ENCODE data around the gene PDLIM3.
"Not testable (repeated sequence)": the region's sequence is repeated elsewhere in the genome, so short reads cannot be mapped to it uniquely, and the experiment has no call there.

The PDLIM3 gene

DNA sequence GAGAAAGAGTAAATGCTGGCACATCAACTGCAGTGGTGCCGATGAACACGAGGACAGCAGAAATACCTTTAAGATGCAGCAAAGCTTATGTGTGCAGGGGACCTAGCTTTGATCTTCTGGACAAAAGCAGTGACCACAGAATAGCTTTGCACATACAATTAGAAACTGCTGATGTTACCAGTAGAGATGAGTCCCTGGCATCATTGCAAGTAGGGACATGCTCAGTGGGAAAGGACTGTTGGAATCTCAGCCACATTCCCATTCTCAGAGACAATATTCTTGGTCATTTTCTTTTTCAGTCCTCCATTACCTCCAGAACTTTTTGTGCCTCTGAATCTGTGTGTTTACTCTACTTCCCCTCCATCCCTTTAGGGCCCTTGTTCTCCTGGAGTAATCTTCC, 16.9 kb upstream of the PDLIM3 start:
- DNase-seq = no peak

DNA sequence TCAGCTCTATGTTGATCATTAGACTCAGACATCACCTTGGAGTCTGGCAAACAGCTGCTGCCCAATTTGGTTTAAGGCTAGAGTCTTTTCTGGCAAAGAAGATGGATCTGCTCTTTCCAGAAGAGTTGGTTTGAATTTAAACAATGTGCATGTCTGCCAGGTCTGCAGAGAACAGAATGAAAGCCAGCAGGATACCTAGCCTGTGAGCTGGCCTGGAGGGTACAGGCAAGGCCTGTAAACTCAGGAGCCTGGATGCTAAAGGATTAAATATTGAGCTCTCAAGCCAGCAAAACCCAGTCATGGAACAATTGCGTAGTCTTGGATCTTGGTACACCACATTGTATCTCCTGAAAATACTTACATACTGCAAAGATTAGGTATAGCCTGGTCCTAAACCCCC, 15.6 kb upstream of the PDLIM3 start:
- no peak for DNase-seq

DNA sequence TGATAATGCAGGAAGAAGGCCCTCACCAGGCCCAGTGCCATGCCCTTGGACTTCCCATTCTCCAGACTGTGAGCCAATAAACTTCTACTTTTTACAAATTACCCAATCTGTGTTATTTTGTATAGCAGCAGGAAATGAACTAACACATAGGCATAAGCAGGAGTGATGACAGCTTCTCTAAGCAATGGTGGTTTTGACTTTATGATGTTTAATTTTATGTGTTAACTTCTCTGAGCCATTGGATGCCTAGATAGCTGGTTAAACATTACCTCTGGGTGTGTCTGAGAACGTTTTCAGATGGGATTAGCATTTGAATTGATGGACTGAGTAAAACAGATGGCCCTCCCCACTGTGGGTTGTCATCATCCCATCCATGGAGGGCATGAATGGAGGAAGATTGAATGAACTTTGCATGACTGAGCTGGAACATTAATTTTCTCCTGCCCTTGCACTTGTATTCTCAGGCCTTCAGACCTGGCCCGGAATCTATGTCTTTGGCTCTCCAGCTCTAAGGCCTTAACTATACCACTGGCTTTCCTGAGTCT, 13.9 kb upstream of the PDLIM3 start:
- no peak for DNase-seq

DNA sequence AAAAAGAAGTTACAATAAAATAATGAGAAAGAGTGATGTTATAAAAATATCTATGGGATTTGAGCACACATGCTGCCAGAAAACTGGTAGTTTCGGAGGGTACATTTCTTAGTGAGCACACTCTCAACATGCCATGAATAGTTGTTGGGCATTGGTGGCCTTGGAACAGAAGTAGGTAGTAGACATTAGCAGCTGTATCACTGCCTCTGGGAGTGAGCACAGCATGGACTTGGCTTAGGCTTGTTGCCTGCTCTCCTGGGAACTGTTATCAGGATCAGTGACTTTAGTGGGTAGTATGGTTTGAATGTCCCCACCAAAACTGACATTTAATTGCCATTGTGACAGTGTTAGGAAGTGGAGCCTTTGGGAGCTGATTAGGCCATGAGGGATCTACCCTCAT, 13.3 kb upstream of the PDLIM3 start:
- no peak for DNase-seq

DNA sequence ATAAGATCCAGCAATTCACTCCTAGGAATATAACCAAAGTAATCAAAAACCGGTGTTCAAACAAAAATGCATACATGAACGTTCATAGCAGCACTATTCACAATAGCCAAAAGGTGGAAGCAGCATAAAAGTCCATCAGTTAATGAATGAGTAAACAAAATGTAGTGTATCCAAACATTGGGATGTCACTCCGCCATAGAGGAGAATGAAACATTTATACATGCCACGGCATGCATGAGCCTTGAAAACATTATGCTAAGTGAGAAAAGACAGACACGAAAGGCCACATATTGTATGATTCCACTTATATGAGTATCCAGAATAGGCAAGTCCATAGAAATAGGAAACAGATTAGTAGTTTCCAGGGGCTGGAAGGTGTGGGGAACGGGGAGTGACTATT, 11.0 kb upstream of the PDLIM3 start:
- DNase-seq = no peak

DNA sequence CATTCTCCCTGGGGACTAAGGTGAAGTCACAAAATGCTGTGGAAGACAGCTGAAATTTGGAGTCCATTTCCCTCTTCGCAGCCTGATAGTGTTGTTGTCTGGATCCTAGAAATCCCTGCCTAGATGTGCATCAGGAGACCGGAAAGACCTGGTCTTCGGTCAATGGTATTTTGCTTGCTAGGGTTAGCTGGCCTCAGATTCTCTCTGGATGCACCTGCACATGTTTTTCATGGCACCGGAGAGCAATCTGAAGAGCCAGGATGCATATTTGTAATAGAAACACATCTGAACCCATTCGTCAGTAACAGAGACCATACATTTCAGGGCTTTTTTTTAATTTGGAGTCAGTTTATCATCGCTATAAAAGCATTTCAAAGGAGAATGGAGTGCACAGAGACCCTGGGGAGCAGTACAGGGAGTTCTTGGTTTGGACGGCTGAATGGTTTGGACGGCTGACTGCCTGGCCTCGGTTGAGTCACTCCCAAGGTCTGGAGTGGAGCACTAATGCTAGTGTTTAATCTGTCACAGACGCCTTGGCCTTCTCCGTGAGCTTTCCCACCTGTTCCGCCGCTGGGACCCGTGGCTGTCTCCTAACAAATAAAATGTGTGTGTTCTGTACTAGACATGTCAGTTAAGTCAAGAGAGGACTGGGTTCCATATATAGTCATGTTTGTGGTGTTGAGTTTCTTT, 7.5 kb upstream of the PDLIM3 start:
- DNase-seq = no peak

DNA sequence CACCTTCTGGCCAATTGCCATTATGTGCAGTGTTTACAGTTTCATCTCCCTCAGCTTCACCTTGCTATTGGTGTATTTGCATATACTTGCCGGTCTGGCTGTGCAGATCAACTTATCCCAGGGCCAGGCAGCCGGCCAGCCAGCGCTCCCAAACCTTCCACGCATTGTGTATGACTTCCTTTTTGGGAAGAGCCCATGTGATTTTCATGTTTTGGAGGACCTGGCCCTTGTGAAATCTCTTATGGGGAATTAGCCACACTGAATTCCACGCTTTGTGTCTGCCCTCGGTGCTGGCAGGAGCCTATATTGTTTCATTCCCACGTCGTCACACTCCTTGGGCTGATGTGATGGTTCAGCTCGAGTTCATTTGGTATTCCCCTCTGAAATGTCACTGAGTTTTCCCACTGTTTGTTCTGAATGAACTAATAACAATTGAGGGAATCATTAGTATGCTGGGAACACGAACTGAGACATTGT, 6.0 kb upstream of the PDLIM3 start:
- no peak for DNase-seq

DNA sequence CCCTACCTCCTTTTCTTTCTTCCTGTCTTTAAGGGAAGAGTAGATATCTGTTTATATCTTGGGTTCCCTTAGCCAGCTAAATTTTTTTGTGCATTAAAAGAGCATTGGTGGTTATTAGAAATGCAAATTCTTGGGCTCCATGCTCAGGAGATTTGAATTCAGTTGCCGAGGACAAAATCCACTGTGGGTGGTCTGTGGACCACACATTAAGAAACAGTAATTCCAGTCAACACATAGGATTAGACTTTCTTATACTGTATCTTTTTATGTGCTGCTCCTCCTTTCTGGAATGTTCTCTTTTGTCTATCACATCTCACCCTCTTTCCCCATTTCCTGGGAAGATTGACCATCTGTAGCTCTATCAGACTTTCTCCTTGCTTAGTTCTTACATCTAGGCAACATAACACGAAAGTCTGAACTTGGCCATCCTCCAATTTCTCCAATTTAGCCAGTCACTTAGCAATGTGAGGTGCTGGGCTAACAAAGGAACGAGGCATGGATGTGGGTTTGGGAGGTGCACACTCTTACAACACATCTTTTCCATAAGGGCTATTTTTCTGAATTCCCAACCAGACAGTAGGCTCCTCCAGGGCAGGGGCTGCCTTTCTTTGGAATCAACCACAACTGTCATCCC, 5.3 kb upstream of the PDLIM3 start:
- no peak for DNase-seq

DNA sequence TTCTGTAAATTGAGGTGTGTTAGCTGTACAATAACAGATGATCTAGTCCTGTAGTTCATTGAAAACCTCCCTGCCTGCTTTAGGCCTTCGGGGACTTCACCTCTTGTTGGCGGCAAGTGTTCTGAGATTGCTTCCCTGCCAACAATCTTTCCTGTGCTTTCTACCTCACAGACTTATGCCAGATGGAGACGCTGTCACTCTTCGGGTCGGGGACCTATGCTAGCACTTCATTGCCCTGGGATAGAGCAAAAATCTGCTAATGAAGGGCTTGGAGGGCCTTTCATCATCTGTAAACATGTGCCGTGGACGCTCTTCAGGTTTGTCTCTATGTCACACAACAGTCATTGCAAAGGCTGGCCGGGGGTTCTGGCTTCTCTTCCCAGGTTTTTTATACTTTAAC, 4.7 kb upstream of the PDLIM3 start:
- no peak for DNase-seq

DNA sequence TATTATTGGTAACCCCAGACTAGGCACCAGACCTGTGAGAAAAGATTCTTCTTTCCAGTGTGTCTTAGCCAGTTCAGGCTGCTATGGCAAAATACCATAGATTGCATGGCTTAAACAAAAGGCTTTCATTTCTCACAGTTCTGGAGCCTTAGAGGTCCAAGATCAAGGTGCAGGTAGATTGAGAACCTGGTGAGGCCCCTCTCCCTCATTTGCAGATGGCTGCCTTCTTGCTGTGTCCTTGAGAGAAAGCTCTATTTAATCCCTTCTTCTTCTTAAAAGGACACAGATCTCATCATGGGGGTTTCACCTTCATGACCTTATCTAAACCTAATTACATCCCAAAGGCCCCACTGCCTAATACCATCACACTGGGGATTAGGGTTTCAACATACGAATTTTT, 3.5 kb upstream of the PDLIM3 start:
- no peak for DNase-seq

DNA sequence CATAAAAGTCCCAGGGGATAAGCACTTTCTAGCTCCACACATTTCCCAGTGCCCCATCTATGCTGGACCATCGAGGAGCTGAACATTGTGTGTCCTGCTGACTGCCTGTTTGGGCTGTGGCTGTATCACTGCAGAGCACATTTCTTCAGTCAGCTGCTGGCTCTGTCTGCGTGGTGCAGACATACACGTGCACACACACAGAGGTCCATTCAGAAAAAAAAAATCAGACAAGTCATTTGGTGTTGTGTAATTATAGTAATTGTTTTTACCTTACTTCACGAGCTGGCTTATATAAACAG, 1.1 kb upstream of the PDLIM3 start:
- DNase-seq = no peak

DNA sequence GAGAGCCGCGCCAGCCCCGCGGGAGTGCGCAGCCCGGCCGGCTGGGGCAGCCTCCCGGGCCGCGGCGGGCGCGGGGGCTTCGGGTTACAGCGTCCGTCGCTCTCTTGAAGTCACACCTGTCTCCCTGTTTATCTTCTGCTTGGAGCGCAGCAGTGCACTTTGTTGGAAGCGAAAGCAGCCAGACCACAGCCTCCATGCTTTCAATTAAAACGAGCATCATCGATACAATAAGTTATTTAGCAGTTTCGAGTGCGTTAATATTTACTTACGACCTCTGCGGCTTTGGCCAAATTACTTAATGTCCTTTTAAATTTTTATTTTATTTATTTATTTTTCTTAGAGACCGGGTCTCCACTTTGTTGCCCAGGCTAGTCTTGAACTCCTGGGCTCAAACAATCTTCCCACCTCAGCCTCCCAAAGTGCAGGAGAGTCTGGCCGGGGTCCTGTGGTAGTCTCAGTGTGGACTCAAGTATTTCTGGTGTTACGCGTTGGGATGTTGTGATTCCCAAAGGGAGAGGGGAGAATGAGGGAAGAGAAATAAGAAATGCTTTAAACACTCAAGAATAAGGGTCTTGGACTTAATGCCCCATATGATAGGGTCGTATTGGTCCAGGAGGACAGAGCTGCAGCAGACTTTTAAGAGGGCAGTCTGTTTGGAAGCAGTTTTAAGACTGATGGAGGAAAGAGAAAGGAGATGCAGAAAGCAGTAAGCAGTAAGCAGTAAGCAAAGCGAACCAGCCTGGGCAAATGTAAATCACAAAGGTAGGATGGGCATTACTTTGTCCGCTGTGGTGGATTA, 504 bp upstream of the PDLIM3 start:
- no peak for DNase-seq

DNA sequence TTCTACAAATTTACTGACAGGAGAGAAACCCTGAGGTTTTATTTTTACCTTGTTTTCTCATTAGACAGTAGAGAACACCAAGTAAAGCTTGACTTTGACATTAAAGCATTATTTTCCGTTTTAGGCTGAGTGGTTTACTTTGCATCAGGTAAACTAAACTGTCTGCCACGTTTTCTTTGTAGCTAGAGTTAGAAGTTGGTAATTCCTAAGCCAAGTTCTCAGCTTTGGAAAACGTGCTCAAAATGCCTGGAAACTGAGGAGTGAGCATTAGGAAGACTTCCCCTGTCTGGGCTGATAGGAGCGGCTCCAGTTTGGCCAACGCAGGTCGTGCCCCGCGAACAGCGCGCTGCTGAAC, 819 bp downstream of the PDLIM3 start:
- DNase-seq = no peak

DNA sequence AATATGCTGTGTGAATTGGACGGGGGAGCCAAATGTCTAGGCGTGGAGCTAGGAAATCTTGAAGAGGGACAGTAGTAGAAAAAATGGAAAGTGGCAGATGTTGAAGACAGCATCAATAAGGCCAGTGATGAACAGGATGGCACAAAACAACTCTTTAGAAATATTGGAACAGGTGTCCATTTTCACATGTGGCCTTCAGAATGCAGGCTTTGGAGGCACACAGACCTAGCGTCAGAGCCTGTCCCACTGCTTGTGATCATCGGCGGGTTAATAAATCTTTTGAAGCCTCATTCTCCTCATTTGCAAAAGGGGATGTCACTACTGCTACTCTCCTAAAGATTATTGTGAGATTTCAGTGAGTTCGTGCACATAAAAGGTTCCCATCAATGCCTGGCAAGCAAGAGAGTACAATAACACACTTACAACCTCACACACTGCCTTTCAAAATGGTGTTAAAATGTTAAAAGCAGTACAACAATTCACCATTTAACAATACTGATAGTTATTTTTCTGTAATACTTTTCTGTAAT, 2.4 kb downstream of the PDLIM3 start:
- no peak for DNase-seq

DNA sequence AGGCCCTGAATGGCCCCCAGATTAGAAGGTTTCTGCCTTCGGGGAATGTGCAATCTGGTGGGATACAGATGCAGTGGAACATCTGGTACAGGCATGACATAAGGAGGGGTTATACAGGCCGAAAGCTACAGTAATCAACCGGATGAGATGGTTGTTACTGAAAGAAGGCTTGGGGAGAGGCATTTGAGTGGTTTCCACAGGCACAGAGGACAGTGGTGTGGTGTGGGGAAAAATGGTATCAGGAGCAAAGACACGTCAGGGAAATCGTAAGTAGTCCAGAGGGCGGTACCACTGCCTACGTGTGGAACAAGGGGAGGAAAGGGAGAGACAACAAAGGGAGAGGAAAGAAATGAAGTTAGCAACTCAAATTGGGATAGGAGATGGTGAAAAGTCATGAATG, 3.0 kb downstream of the PDLIM3 start:
- no peak for DNase-seq

DNA sequence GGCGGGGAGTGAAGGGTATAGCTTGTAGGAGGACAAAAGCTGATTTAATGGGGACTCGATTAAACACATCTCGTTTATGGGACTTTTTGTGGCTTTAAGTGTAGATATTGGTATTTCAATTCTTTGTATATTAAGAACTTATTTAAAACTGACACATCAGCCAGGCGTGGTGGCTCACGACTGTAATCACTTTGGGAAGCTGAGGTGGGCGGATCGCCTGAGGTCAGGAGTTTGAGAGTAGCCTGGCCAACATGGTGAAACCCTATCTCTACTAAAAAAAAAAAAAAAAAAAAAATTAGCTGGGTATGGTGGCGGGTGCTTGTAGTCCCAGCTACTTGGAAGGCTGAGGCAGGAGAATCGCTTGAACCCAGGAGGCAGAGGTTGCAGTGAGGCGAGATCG, 3.7 kb downstream of the PDLIM3 start:
- DNase-seq = not testable (repeated sequence)

DNA sequence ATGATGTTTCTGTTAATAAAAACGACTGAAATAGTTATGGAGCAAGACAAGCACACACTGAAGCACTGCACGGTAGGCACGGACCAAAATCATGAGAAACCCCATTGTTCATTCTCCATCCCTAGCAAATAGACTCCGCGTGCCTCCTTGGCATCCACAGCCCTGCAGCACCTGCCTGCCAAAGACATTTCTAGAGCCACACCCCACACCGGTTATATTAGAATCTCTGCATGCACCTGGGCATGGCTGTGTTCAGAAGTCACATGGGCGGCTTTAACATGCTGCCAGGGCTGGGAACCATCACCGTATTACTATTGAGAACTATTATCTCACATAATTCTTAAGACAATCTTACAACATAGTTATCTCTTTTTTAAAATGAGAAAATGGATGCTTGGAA, 5.9 kb downstream of the PDLIM3 start:
- no peak for DNase-seq

DNA sequence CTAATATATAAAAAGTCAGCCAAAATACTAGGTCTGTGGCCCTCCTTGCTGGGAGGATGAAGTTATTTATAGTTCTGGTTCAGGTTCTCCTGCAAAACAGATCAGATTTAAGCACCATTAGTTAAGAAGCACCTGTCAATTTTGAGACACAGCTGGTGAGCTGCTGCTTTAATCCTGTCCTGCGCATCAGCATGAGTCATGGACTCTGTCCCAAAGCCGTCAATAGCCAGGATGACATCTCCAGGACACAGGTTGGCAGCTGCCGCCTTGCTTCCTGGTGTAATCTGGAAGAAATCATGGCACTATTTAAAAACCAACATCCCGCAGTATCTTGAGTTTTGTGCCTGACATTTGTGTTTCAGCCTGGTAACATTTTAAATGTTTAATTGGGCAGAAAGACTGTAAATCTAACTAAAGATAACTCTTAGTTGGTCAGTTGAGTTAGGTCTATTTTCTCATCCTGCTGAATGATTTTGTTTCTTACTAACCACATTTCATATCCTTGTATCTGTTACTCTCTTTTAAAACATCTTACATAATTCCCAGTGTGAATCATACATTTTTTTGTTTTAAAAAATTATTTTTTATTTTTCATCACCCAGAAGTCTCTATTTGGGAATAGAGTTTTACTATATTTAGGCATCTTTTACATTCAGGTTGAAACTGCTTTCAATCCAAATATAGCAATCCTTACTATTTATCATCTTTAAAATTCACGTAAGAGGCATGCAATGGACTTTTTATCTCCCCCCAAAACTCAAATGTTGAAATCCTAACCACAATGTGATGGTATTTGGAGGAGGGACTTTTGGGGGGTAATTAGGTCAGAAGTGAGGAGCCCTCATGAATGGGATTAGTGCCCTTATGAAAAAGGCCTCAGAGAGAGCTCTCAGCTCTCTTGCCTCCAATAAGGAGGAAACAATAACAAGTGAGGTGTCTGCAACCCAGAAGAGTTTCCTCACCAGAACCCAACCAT, 10.1 kb downstream of the PDLIM3 start:
- no peak for DNase-seq

DNA sequence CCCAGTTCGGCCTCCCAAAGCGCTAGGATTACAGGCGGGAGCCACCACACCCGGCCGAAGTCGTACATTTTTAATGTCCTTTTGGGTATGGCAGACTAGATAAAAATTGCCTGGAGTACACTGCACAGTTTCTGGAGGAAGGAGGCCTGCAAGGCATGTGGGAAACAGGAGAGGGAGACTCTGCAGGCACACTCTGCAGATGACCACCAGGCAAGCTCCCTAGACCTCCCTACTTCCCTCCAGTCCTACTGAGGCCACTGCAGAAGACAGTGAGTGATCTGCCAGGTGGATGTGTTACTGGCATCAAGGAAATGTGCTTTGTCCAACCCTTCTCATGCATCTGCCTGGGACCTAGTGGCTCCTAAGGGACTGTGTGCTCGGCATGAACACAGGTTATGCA, 11.4 kb downstream of the PDLIM3 start:
- DNase-seq = no peak

DNA sequence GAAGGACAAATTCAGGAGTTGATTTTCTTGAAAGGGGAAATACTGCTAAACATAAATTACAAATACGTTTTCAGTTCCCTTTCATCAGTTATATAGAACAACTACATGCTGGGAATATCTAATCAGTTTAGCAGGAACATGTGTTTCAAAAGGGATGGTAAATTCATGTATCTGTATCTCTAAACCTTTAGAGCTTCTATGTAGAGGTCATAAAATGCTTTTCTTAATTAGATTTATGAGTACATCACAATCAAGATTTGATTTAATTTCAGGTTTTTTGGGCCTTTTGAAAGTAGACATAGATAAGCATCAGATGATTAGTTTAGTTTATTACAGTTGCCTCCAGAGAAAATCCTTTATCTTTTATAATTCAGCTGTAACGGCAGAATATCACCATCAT, 12.9 kb downstream of the PDLIM3 start:
- DNase-seq = no peak

DNA sequence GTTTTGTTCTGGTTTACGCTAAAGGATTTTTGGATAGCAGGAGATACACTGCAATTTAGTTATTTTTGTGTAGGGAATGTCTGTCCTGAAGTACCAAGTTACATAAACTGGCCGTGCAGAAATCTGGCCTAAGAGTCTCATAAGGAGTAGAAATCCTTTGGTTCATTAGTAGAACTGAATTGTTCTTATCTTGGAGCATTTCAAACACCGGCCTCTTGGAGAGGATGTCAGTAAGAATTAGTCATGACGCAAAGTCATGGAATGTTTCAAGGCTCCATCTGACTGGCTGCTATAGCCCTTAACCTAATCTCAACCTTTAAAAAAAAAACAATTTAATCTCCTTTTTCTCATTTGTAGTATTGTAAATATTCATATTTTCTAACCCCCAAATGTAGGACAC, 15.2 kb downstream of the PDLIM3 start:
- no peak for DNase-seq

DNA sequence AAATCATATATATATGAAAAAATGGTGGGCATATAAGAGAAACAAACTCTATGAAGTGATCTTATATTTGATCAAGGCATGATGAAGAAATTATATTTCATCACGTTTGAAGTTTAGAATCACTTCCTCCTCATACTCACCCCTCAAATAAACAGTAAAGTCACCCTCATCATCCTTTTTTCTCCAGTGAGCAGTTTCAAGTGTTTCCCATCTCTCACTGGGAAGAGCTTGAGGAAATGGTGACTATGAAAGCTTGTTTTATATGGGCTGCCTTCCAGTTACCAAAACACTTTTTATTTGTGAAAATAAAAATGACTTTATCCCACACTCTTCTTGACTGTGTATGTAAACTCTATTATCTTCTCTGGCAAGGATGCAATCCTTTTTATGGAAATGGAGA, 16.8 kb downstream of the PDLIM3 start:
- DNase-seq = no peak

DNA sequence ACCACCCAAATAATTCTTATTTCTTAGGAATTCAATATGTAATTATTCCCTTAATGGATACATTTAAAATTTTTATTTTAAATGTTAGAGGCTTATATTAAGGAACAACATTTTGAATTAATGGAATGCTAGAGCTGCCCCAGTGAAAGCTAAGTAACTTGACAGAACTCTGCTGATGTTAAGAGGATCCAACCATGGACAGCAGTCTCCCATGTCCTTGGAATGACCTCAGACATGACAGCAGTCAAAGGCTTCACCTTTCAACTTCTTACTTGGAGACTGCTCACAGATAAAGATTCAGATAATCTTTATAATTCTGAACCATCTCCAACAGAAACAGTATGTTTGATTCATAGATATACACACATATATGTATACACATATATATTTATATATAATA, 17.2 kb downstream of the PDLIM3 start:
- no peak for DNase-seq
